Uterus (tissue), 4 donors: ENCODE measurements around the gene HDAC4. TPM values are rescaled to one million over a fixed set of nuclear protein-coding genes. Genes with fewer than 3 reads are reported as not detected.

Experiments used
- DNase-seq, 2 donors: peaks; one replicate each; pipeline ENCODE4 v3.0.0-alpha.2; 2019 to 2020
- H3K27ac ChIP-seq, 2 donors: fragments of 200-600 bp; sonication (generic); 1 replicate in 1 of 2; 2 replicates in 1 of 2; pipeline ENCODE4 v1.5.1; 2016 to 2018
- H3K27me3 ChIP-seq, 2 donors: fragments of 200-600 bp; sonication (generic); one replicate each; pipeline ENCODE4 v1.5.1; 2018 to 2019; ENCODE audit warnings: control low read depth in 1 of 2
- H3K36me3 ChIP-seq, 2 donors: fragments of 200-600 bp; sonication (generic); one replicate each; pipeline ENCODE4 v1.5.1; 2019; ENCODE audit warnings: control low read depth in 1 of 2
- H3K4me1 ChIP-seq, 2 donors: fragments of 200-600 bp; sonication (generic); one replicate each; pipeline ENCODE4 v1.5.1; 2018 to 2019; ENCODE audit warnings: control low read depth in 1 of 2
- H3K4me3 ChIP-seq, 2 donors: fragments of 200-600 bp; sonication (generic); 1 replicate in 1 of 2; 2 replicates in 1 of 2; pipeline ENCODE4 v1.5.1; 2018 to 2019; ENCODE audit warnings: mild to moderate bottlenecking in 1 of 2
- H3K9me3 ChIP-seq, 2 donors: fragments of 200-600 bp; sonication (generic); one replicate each; pipeline ENCODE4 v1.5.1; 2019; ENCODE audit warnings: control low read depth in 1 of 2
- POLR2A ChIP-seq, 2 donors: fragments of 450-650 bp; IDR thresholded peaks; one replicate each; pipeline ENCODE4 v1.6.1; 2016; ENCODE audit warnings: antibody characterized with exemption in 2 of 2, mild to moderate bottlenecking in 1 of 2, moderate library complexity in 1 of 2
- intact Hi-C: fragments of 100-400 bp; cut with DNase I; formaldehyde crosslinking; loops from one replicate; pipeline ENCODE4 v1.15.1; 2023; ENCODE audit warnings: low total_unique reads
- total RNA-seq, 4 donors: library from RNA; depleted of rRNA in 3 of 4; stranded (reverse); fragments of >200 nt in 3 of 4; gene quantifications; one replicate each; pipeline versions ENCODE4 v1.1.0 to v1.2.4, GENCODE V29; 2014 to 2023
- TF ChIP-seq, protein P1 (sequence below), 4 experiments: fragments of 200-600 bp in 2 of 4; fragments of 450-650 bp in 2 of 4; sonication (generic) in 2 of 4; IDR thresholded peaks; one replicate each; pipeline ENCODE4 v1.5.1; 2016 to 2019; ENCODE audit warnings: antibody characterized with exemption in 4 of 4, mild to moderate bottlenecking in 2 of 4, moderate library complexity in 1 of 4
- donor health status: DM: yes; HTN: yes; CAD: no.

Gene HDAC4
- total RNA-seq, 4 donors from 2014 or later, result 42.1 to 91.5 (median 73.4) TPM

DNA sequence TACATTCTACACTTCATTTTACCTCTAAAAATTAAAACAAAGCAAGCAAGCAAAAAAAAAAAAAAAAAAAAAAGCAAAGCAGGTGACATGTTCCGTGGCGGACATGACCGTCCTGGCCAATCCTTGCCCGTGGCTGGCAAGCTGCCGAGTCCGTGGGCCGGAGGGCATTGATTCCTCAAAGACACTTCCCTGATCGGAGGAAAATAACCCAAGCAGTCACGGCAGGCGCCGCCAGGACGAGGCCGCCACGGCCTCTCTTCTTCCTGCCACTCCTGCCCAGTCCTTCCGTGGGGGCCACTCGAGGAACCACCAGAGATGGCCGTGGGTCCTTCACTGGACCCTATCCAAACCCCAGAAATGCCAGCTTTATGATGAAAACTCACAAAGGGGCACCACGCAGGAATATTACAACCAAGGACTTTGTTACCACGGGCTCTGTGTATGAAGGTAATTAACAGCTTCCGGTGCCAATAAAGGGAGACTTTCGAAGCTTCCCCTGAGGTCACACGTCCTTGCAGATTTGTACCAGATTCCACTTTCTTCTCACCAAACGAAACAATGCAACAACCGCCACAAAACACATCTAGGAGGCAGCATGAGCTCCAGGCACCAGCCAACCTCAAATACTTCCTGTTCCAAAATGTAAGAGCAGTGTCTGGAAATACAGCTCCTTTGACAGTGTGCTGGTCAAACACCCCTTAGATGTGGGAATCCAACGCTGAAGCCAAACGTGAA, 170.3 kb downstream of the HDAC4 start:
- no peak for DNase-seq
- Histone ChIP-seq H3K36me3 (no peaks in the 10 kb centered on the region), H3K27ac (peak overlapping the region in 1 of 2 donors; percentile 3), H3K27me3 (no peaks in the 10 kb centered on the region), H3K4me3 (no peak overlapping the region), H3K9me3 (no peaks in the 10 kb centered on the region), H3K4me1 (peaks cover 0 to 11% of the 10 kb centered on the region in 2 donors)
- intact Hi-C loops, result no loop called here
- TF ChIP-seq, protein P1, sequence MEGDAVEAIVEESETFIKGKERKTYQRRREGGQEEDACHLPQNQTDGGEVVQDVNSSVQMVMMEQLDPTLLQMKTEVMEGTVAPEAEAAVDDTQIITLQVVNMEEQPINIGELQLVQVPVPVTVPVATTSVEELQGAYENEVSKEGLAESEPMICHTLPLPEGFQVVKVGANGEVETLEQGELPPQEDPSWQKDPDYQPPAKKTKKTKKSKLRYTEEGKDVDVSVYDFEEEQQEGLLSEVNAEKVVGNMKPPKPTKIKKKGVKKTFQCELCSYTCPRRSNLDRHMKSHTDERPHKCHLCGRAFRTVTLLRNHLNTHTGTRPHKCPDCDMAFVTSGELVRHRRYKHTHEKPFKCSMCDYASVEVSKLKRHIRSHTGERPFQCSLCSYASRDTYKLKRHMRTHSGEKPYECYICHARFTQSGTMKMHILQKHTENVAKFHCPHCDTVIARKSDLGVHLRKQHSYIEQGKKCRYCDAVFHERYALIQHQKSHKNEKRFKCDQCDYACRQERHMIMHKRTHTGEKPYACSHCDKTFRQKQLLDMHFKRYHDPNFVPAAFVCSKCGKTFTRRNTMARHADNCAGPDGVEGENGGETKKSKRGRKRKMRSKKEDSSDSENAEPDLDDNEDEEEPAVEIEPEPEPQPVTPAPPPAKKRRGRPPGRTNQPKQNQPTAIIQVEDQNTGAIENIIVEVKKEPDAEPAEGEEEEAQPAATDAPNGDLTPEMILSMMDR (IDR thresholded peaks at IDR 0.05), result no peak
- TF ChIP-seq POLR2A (IDR thresholded peaks at IDR 0.05), result no peak

DNA sequence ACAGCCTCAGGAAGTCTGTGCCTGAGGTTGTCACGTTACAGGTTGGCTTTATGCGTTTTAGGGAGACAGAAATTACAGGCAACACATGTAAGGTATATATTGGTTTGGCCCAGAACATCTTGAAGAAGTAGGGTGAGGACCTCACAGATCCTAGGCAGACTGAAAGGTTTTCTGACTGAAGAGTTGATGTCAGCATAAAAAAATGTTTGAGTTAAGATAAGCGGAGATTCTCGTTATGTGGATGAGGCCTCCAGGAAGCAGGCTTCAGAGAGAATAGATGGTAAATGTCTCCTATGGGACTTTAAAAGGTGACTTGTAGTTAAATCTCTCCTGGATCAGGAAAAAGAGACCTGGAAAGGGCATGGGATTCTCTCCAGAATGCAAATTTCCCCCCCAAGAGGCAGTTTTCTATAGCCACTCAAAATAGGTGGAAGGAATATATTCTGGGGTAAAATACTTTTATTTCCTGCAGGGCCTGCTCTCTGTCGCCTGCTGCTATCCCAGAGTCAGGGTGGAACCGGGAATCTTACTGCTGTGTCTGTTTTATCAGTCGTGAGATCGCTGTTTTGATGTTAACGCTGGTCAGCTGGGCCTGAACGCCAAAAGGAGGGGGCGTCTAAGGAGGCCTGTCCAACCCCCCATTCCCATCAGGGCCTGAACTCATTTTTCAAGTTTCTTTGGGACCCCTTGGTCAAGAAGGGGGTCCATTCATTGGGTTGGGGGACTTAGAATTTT, 171.1 kb downstream of the HDAC4 start:
- H3K27me3 ChIP-seq, result no peaks in the 10 kb centered on the region
- no peak for DNase-seq
- no peaks in the 10 kb centered on the region for H3K36me3 ChIP-seq
- peak overlapping the region; percentile 9 to 51 for H3K27ac ChIP-seq
- intact Hi-C loops, result no loop called here
- H3K9me3 ChIP-seq, result no peaks in the 10 kb centered on the region
- H3K4me3 ChIP-seq, result no peak overlapping the region
- H3K4me1 ChIP-seq, result peaks cover 0 to 11% of the 10 kb centered on the region in 2 donors
- TF ChIP-seq, protein P1 (IDR thresholded peaks at IDR 0.05), result no peak
- TF ChIP-seq POLR2A (IDR thresholded peaks at IDR 0.05), result no peak

DNA sequence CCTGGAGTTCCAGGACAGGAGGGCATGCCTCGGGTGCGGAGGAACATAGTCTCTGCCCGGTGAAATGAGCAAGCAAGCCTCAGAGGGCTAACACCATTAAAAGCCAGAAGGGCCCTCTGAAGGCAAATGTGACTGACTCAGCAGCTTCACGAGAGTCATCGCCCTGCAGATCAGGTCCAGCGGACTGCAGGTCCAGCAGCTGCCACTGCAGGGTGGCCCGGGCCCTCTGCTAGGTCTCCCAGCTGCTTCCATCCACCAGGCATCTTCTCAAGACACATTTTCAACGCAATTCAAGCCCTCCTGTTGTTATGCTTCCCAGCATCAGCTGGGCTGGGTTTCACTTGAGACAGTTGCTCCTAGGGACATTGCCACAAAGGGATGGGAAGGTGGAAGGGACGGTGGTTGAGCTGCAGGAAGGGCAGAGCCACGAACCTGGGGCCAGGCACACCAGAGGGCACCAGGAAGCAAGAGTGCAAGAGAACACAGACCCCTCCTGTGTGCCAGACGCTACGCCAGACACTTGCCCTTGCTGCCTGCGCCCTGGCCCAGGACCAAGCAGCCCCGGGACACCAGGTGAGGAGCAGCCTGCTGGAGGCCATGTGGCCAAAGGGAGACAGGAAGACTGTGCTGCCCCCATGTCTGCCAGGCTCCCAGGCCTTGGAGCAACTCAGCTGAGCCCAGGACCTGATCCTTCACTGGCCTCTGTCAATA, 173.0 kb downstream of the HDAC4 start:
- TF ChIP-seq, protein P1 (IDR thresholded peaks at IDR 0.05), result no peak
- TF ChIP-seq POLR2A (IDR thresholded peaks at IDR 0.05), result no peak
- DNase-seq, result no peak
- Histone ChIP-seq H3K4me3 (no peak overlapping the region), H3K9me3 (no peaks in the 10 kb centered on the region), H3K27ac (peak overlapping the region; percentile 81 to 97), H3K36me3 (no peaks in the 10 kb centered on the region), H3K27me3 (no peaks in the 10 kb centered on the region), H3K4me1 (peaks cover under 1 to 13% of the 10 kb centered on the region in 2 donors)
- intact Hi-C loops, result no loop called here

DNA sequence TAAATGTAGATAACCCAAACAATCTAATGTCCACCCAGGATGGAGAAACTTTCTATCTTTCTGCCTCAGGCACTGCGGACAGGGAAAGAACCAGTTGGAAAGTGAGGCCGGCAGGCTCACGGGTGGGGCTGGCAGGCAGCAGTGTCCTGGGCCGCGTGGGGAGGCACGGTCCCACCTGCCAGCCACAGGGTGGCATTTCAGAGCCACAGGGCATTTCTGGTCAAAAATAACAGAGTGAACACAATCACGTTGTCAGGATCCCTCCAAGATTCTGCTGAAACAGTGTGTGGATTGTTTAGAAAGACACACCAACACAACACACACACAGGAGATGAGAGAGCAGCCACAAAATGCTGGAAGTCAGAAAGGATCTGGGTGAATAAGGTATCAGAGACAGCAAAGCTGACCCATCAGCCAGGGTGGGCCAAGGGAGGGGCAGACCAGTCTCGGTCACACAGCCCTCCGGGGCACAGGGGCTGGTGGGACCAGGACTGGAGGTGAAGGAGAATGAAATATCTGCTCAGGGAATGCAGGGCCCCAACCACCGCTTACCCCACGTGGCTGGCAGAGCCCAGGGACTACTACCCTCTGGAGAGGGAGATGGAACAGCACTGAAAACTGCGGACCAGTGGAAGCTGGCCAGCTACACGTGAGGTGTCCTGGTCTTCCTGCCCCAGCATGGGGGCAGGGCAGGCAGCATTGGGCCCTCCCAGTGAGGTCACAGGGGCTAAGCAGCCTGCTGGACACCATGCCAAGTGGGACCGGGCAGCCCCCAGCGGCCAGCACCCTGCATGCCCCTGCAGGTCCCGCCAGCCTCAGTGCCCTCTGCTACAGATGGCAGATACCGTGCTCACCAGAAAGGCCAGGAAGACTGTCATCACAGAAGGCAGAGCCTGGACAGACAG, 173.9 kb downstream of the HDAC4 start:
- intact Hi-C loops, result no loop called here
- no peak overlapping the region for H3K4me3 ChIP-seq
- H3K36me3 ChIP-seq, result no peaks in the 10 kb centered on the region
- no peaks in the 10 kb centered on the region for H3K27me3 ChIP-seq
- TF ChIP-seq, protein P1 (IDR thresholded peaks at IDR 0.05), result no peak
- no peak for TF ChIP-seq POLR2A (IDR thresholded peaks at IDR 0.05)
- H3K4me1 ChIP-seq, result peaks cover 4 to 17% of the 10 kb centered on the region in 2 donors
- peak overlapping the region; percentile 81 to 97 for H3K27ac ChIP-seq
- DNase-seq, result no peak
- H3K9me3 ChIP-seq, result no peaks in the 10 kb centered on the region
